Measurements from ENCODE around the gene CCDC88C.

DNA sequence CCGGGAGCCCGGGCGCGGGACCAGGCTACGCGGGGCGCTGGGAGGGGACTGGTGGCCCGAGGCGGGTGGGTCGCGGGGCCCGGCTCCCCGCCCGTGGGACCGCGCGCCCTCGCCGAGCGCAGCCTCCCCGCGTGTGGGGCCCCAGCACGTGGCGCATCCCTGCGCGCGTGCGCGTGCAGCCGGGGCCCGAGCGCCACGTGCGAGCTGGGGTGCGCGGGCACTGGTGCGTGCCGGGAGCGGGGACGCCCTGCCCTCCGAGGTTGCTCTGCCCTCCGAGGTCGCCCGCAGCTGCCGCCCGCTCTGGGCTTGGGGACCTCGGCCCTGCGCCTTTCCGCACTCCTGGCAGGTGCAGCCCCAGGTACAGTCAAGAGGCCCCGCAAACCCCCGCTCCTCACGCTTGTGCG is 365 bp upstream of the CCDC88C start:
- TF ChIP-seq CTCF (IDR thresholded peaks at IDR 0.05) (no peak), POLR2A (IDR thresholded peaks at IDR 0.05) (no peak)
